ENCODE measurements around the gene HOXB3.

DNA sequence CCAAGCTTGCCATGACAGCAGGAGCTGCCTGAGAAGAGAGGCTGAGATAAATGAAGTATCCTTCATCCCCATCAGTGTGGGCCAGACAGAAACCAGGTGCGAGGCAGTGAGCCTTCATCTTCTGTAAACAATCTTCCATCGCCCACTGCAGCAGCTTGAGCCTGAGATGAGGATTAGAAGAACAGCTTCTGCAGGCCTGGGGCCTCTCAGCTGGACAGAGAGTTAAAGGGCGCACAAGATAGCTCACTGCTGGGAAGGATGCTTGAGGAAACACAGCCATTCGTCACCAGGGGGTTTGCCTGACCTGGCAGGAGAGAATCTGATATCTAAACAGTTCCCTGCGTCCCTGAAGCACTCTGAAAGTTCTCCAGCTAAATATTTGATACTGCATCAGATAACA is 86.3 kb downstream of the HOXB3 start:
- peak in 3 of 4 donors; percentile 31 to 63 (median 51) for TF ChIP-seq POLR2AphosphoS5 (IDR thresholded peaks at IDR 0.05)
- TF ChIP-seq, protein P1, sequence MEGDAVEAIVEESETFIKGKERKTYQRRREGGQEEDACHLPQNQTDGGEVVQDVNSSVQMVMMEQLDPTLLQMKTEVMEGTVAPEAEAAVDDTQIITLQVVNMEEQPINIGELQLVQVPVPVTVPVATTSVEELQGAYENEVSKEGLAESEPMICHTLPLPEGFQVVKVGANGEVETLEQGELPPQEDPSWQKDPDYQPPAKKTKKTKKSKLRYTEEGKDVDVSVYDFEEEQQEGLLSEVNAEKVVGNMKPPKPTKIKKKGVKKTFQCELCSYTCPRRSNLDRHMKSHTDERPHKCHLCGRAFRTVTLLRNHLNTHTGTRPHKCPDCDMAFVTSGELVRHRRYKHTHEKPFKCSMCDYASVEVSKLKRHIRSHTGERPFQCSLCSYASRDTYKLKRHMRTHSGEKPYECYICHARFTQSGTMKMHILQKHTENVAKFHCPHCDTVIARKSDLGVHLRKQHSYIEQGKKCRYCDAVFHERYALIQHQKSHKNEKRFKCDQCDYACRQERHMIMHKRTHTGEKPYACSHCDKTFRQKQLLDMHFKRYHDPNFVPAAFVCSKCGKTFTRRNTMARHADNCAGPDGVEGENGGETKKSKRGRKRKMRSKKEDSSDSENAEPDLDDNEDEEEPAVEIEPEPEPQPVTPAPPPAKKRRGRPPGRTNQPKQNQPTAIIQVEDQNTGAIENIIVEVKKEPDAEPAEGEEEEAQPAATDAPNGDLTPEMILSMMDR (IDR thresholded peaks at IDR 0.05), result no peak

Data from sigmoid colon (tissue), 4 donors.